ENCODE measurements around the gene MRPL2.
A peak's percentile ranks its signal among the peaks of the same experiment; 100 is the strongest.

The MRPL2 gene

GRCh38 chr6:43053545-43054205 lies 5.6 kb downstream of the MRPL2 start, which contains the start of gene CUL7 (continued):
- 0 out of 2 replicates have a peak, but pooled peaks have one; percentile 41 for TF ChIP-seq ZNF785 (tag by site-specific recombination; IDR thresholded peaks at IDR 0.05)
- no peak for TF ChIP-seq ZNF645 (tag by site-specific recombination; IDR thresholded peaks at IDR 0.05)
- no peak for TF ChIP-seq ZNF555 (tag by site-specific recombination; conservative IDR thresholded peaks at IDR 0.05)
- TF ChIP-seq ZNF658 (tag by site-specific recombination; IDR thresholded peaks at IDR 0.05) = no peak
- TF ChIP-seq OSR2 (tag by site-specific recombination; IDR thresholded peaks at IDR 0.05) = 0 out of 2 replicates have a peak, but pooled peaks have one; percentile 15
- TF ChIP-seq SETDB1 (IDR thresholded peaks at IDR 0.05; ENCODE audit: insufficient read length, low read length) = no peak
- no peak for TF ChIP-seq ZNF404 (tag by site-specific recombination; IDR thresholded peaks at IDR 0.05)
- no peak for TF ChIP-seq GFI1B (tag by site-specific recombination; IDR thresholded peaks at IDR 0.05)
- no peak for TF ChIP-seq ZNF280C (tag by site-specific recombination; IDR thresholded peaks at IDR 0.05)
- TF ChIP-seq ZBTB8A (tag by site-specific recombination; IDR thresholded peaks at IDR 0.05) = no peak; the same call in none of the 2 replicates
- no peak for TF ChIP-seq ZNF623 (tag by site-specific recombination; IDR thresholded peaks at IDR 0.05)
- TF ChIP-seq ZNF530 (tag by site-specific recombination; IDR thresholded peaks at IDR 0.05; ENCODE audit: low read depth) = no peak
- peak; percentile 55 for TF ChIP-seq ZIC2 (tag by site-specific recombination; IDR thresholded peaks at IDR 0.05)
- TF ChIP-seq ZNF121 (tag by site-specific recombination; IDR thresholded peaks at IDR 0.05) = peak; percentile 42; the same call in 1 of the 2 replicates
- TF ChIP-seq ZNF701 (tag by site-specific recombination; IDR thresholded peaks at IDR 0.05) = no peak
- no peak; the same call in 1 of the 2 replicates for TF ChIP-seq ZNF324 (tag by site-specific recombination; IDR thresholded peaks at IDR 0.05)
- TF ChIP-seq PATZ1 (tag by site-specific recombination; IDR thresholded peaks at IDR 0.05) = peak; percentile 93
- TF ChIP-seq ZNF747 (tag by site-specific recombination; IDR thresholded peaks at IDR 0.05) = no peak
- no peak for TF ChIP-seq ZNF549 (tag by site-specific recombination; IDR thresholded peaks at IDR 0.05)
- TF ChIP-seq ZBTB20 (tag by site-specific recombination; IDR thresholded peaks at IDR 0.05) = peak; percentile 91
- no peak for TF ChIP-seq MEIS1 (CRISPR knock-in tag; IDR thresholded peaks at IDR 0.05; ENCODE audit: borderline replicate concordance)
- 0 out of 2 replicates have a peak, but pooled peaks have one; percentile 47 for TF ChIP-seq ZNF610 (tag by site-specific recombination; IDR thresholded peaks at IDR 0.05; ENCODE audit: borderline replicate concordance)
- TF ChIP-seq SP7 (tag by site-specific recombination; IDR thresholded peaks at IDR 0.05) = peak; percentile 78
- no peak for TF ChIP-seq SALL2 (tag by site-specific recombination; IDR thresholded peaks at IDR 0.05; ENCODE audit: borderline replicate concordance)
- no peak for TF ChIP-seq TCF7L2 (IDR thresholded peaks at IDR 0.05; ENCODE audit: borderline replicate concordance, low read depth, low read length)
- no peak for TF ChIP-seq TRIM28 (IDR thresholded peaks at IDR 0.05; ENCODE audit: borderline replicate concordance, low read length)
- TF ChIP-seq ZBTB26 (tag by site-specific recombination; optimal IDR thresholded peaks at IDR 0.05) = peak; percentile 60
- TF ChIP-seq OVOL3 (tag by site-specific recombination; IDR thresholded peaks at IDR 0.05) = 0 out of 2 replicates have a peak, but pooled peaks have one; percentile 39
- peak; percentile 95 for TF ChIP-seq ZNF366 (tag by site-specific recombination; conservative IDR thresholded peaks at IDR 0.05)
- peak; percentile 99 for TF ChIP-seq ZFP69B (tag by site-specific recombination; IDR thresholded peaks at IDR 0.05)
- no peak for TF ChIP-seq ZNF792 (tag by site-specific recombination; IDR thresholded peaks at IDR 0.05)
- no peak for TF ChIP-seq ZNF48 (tag by site-specific recombination; IDR thresholded peaks at IDR 0.05)
- TF ChIP-seq HOXA7 (CRISPR knock-in tag; IDR thresholded peaks at IDR 0.05; ENCODE audit: borderline replicate concordance) = no peak
- TF ChIP-seq ZNF561 (tag by site-specific recombination; IDR thresholded peaks at IDR 0.05; ENCODE audit: borderline replicate concordance) = peak; percentile 86; the same call in 1 of the 2 replicates
- peak; percentile 74 for TF ChIP-seq ZNF660 (tag by site-specific recombination; IDR thresholded peaks at IDR 0.05)
- TF ChIP-seq MYNN (tag by site-specific recombination; IDR thresholded peaks at IDR 0.05; ENCODE audit: borderline replicate concordance) = no peak
- peak; percentile 66 for TF ChIP-seq ZBTB7A (tag by site-specific recombination; IDR thresholded peaks at IDR 0.05; ENCODE audit: low read depth)

Measured in HEK293 (cell line).